Measurements from ENCODE around the gene DAGLA.
A peak's percentile ranks its signal among the peaks of the same experiment; 100 is the strongest.

The DAGLA gene

GRCh38 chr11:61686066-61686465 is 5.9 kb downstream of the DAGLA start:
- H3K9ac ChIP-seq: no peak overlapping the region
- H3K4me3 ChIP-seq: no peak overlapping the region
- peaks cover 0 to 78% (median 11%) of the 10 kb centered on the region in 11 experiments; a peak in 13 of 22 replicates for H4K20me1 ChIP-seq
- H3K27ac ChIP-seq: no peak overlapping the region
- no peaks in the 10 kb centered on the region for H3K9me3 ChIP-seq (replicated peaks in 1 of 11)
- peak overlapping the region; percentile 70 to 100 (median 89) for H3K4me2 ChIP-seq
- no peak for TF ChIP-seq Cebpa-rat (IDR thresholded peaks at IDR 0.05)
- H3K27me3 ChIP-seq: peaks cover 0 to 45% (median 3%) of the 10 kb centered on the region in 11 experiments; a peak in 8 of 22 replicates
- H3K4me1 ChIP-seq: peaks cover 73 to 93% (median 86%) of the 10 kb centered on the region in 10 experiments
- no peaks in the 10 kb centered on the region for H3K36me3 ChIP-seq

- TF ChIP-seq Cebpa-rat (IDR thresholded peaks at IDR 0.05): no peak
- peaks cover 73 to 94% (median 88%) of the 10 kb centered on the region in 10 experiments for H3K4me1 ChIP-seq
- no peak overlapping the region for H3K4me3 ChIP-seq
- H3K9me3 ChIP-seq (replicated peaks in 1 of 11): no peaks in the 10 kb centered on the region
- H3K27me3 ChIP-seq: peaks cover 0 to 43% (median 3%) of the 10 kb centered on the region in 11 experiments; a peak in 8 of 22 replicates
- H3K9ac ChIP-seq: no peak overlapping the region
- no peak overlapping the region for H3K27ac ChIP-seq
- peaks cover 0 to 81% (median 11%) of the 10 kb centered on the region in 11 experiments; a peak in 13 of 22 replicates for H4K20me1 ChIP-seq
- no peaks in the 10 kb centered on the region for H3K36me3 ChIP-seq
- peak overlapping the region; percentile 70 to 100 (median 89) for H3K4me2 ChIP-seq
Observed at GRCh38 chr11:61686469-61686868, 6.3 kb downstream of the DAGLA start.

GRCh38 chr11:61687420-61687819 is 7.2 kb downstream of the DAGLA start:
- peak overlapping the region; percentile 70 to 100 (median 89) for H3K4me2 ChIP-seq
- H3K4me1 ChIP-seq: peaks cover 77 to 98% (median 87%) of the 10 kb centered on the region in 10 experiments
- H3K4me3 ChIP-seq: no peak overlapping the region
- H3K27me3 ChIP-seq: peaks cover 0 to 34% (median 0%) of the 10 kb centered on the region in 11 experiments; a peak in 8 of 22 replicates
- H3K9ac ChIP-seq: no peak overlapping the region
- peaks cover 0 to 83% (median 11%) of the 10 kb centered on the region in 11 experiments; a peak in 13 of 22 replicates for H4K20me1 ChIP-seq
- H3K36me3 ChIP-seq: no peaks in the 10 kb centered on the region
- no peak overlapping the region for H3K27ac ChIP-seq
- H3K9me3 ChIP-seq (replicated peaks in 1 of 11): no peaks in the 10 kb centered on the region
- TF ChIP-seq Cebpa-rat (IDR thresholded peaks at IDR 0.05): no peak

GRCh38 chr11:61688365-61689163 is 8.4 kb downstream of the DAGLA start:
- Histone ChIP-seq H3K9me3 (replicated peaks in 1 of 11) (no peaks in the 10 kb centered on the region), H4K20me1 (peaks cover 0 to 72% (median 5%) of the 10 kb centered on the region in 11 experiments; a peak in 13 of 22 replicates), H3K27me3 (peaks cover 0 to 24% (median 0%) of the 10 kb centered on the region in 11 experiments; a peak in 7 of 22 replicates), H3K36me3 (no peaks in the 10 kb centered on the region), H3K4me1 (peaks cover 68 to 93% (median 81%) of the 10 kb centered on the region in 10 experiments), H3K9ac (peak overlapping the region in 4 of 11 experiments; percentile 28 to 56 (median 35); a peak in 2 of 22 replicates), H3K4me2 (peak overlapping the region; percentile 50 to 97 (median 69)), H3K27ac (peak overlapping the region in 1 of 11 experiments; percentile 8; a peak in 1 of 22 replicates), H3K4me3 (no peak overlapping the region)
- TF ChIP-seq Cebpa-rat (IDR thresholded peaks at IDR 0.05): no peak

DNA sequence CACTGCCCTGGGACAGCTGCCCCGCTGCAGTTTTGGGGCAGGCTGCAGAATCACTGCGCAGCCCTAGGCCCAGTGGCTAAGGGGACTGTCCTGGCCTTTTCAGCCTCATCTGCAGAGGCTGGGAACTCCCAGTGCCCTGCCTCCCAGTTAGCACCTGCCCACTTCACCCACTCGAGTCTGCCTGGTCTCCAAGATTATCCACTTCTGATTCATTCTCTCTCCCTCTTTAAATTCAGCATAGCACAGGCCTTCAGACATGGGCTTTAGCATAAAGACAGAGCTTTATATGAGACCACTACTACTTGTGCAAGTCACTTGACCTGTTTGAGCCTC is 8.9 kb downstream of the DAGLA start:
- Histone ChIP-seq H3K36me3 (no peaks in the 10 kb centered on the region), H3K9ac (0 out of 22 replicates have a peak overlapping the region, but pooled peaks of 2 of the 11 experiments have one; percentile 19 to 28), H3K4me1 (peaks cover 67 to 93% (median 81%) of the 10 kb centered on the region in 10 experiments), H4K20me1 (peaks cover 0 to 66% (median 0%) of the 10 kb centered on the region in 11 experiments; a peak in 11 of 22 replicates), H3K4me3 (no peak overlapping the region), H3K9me3 (replicated peaks in 1 of 11) (no peaks in the 10 kb centered on the region), H3K4me2 (peak overlapping the region; percentile 50 to 97 (median 69)), H3K27me3 (peaks cover 0 to 20% (median 0%) of the 10 kb centered on the region in 11 experiments; a peak in 7 of 22 replicates), H3K27ac (no peak overlapping the region)
- no peak for TF ChIP-seq Cebpa-rat (IDR thresholded peaks at IDR 0.05)

GRCh38 chr11:61690706-61691379 is 10.7 kb downstream of the DAGLA start:
- peak overlapping the region in 8 of 11 experiments; percentile 5 to 52 (median 27); a peak in 13 of 22 replicates for H3K4me2 ChIP-seq
- TF ChIP-seq Cebpa-rat (IDR thresholded peaks at IDR 0.05): no peak
- H3K4me3 ChIP-seq: no peak overlapping the region
- H3K36me3 ChIP-seq: no peaks in the 10 kb centered on the region
- no peak overlapping the region for H3K27ac ChIP-seq
- H3K27me3 ChIP-seq: peaks cover 0 to 8% (median 0%) of the 10 kb centered on the region in 11 experiments; a peak in 3 of 22 replicates
- H3K4me1 ChIP-seq: peaks cover 67 to 93% (median 81%) of the 10 kb centered on the region in 10 experiments
- no peaks in the 10 kb centered on the region for H3K9me3 ChIP-seq (replicated peaks in 1 of 11)
- no peak overlapping the region for H3K9ac ChIP-seq
- peaks cover 0 to 57% (median 0%) of the 10 kb centered on the region in 11 experiments; a peak in 5 of 22 replicates for H4K20me1 ChIP-seq

GRCh38 chr11:61691380-61692156 is 11.4 kb downstream of the DAGLA start:
- peak overlapping the region in 6 of 11 experiments; percentile 5 to 34 (median 18); a peak in 7 of 22 replicates for H3K4me2 ChIP-seq
- peaks cover 0 to 4% (median 0%) of the 10 kb centered on the region in 11 experiments; a peak in 1 of 22 replicates for H3K27me3 ChIP-seq
- H3K9me3 ChIP-seq (replicated peaks in 1 of 11): no peaks in the 10 kb centered on the region
- no peak overlapping the region for H3K27ac ChIP-seq
- H3K4me3 ChIP-seq: no peak overlapping the region
- no peak overlapping the region for H3K9ac ChIP-seq
- H3K4me1 ChIP-seq: peaks cover 67 to 93% (median 81%) of the 10 kb centered on the region in 10 experiments
- H3K36me3 ChIP-seq: no peaks in the 10 kb centered on the region
- TF ChIP-seq Cebpa-rat (IDR thresholded peaks at IDR 0.05): no peak
- H4K20me1 ChIP-seq: peaks cover 0 to 49% (median 0%) of the 10 kb centered on the region in 11 experiments; a peak in 5 of 22 replicates

DNA sequence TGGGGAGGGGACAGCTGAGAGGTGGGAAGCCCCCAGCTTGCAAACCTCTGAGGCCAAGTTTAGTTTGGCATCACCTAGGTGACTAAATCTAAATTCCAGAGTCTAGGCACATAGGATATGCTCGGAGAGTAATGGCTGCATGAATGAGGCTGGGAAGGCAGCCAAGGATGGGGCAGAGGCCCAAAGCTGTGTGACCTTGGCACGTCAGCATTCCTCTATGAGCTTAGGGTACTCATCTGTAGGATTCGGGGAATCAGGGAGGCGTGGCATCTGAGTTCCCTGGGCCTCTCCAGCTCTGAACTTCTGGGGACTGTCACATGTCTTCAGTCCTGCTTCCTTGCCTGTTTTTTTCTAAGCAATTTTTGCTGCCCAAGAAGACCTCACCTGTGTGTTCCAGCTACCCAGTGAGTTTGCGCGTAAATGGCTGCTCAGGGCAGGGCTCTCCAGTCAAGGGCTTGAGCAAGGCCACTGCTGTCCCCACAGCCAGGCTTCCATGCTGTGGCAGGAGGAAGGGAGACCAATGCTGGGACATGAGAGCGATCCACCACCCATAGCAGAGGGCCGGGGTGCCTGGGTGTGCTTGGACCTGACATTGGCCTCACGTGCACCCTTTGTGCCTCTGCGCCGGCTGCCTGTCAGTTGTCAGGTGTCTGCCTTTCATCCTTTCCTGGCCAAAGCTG is 13.9 kb downstream of the DAGLA start:
- Histone ChIP-seq H3K9ac (0 out of 22 replicates have a peak overlapping the region, but pooled peaks of 2 of the 11 experiments have one; percentile 16 to 67), H3K4me1 (peaks cover 68 to 93% (median 81%) of the 10 kb centered on the region in 10 experiments), H3K27me3 (no peaks in the 10 kb centered on the region), H3K36me3 (no peaks in the 10 kb centered on the region), H4K20me1 (peaks cover 0 to 50% (median 0%) of the 10 kb centered on the region in 11 experiments; a peak in 5 of 22 replicates), H3K4me3 (no peak overlapping the region), H3K4me2 (peak overlapping the region; percentile 86 to 95 (median 94)), H3K9me3 (replicated peaks in 1 of 11) (no peaks in the 10 kb centered on the region), H3K27ac (no peak overlapping the region)
- no peak for TF ChIP-seq Cebpa-rat (IDR thresholded peaks at IDR 0.05)

All from BLaER1 treated with 17β-estradiol and CSF1 and Interleukin-3, amounts not matched to agents 10 nM and 100 nM (cell line).